GM21360 (cell line): ENCODE results near the gene TTC7B.

Experiments used
- ATAC-seq: cut with Tn5 transposase; IDR thresholded peaks from one replicate; pipeline ENCODE4 v1.9.1; 2021; ENCODE audit warnings: mild to moderate bottlenecking, moderate library complexity; ENCODE audit not compliant: unreplicated experiment

TTC7B gene

GRCh38 chr14:90502760-90503159, 313.5 kb downstream of the TTC7B start:
- no peak for ATAC-seq

- ATAC-seq: no peak
Measured at GRCh38 chr14:90500665-90501370, 315.4 kb downstream of the TTC7B start.

- ATAC-seq: no peak
Measured at GRCh38 chr14:90499908-90500664, 316.1 kb downstream of the TTC7B start.

- ATAC-seq: no peak
Measured at GRCh38 chr14:90499121-90499520, 317.1 kb downstream of the TTC7B start.

- no peak for ATAC-seq
Measured at GRCh38 chr14:90498198-90498597, 318.0 kb downstream of the TTC7B start.

- no peak for ATAC-seq
Measured at GRCh38 chr14:90496379-90496778, 319.9 kb downstream of the TTC7B start.

GRCh38 chr14:90495357-90496276, 320.6 kb downstream of the TTC7B start:
- no peak for ATAC-seq

- no peak for ATAC-seq
Measured at GRCh38 chr14:90491911-90492531, 324.2 kb downstream of the TTC7B start.

- no peak for ATAC-seq
Measured at GRCh38 chr14:90491221-90491885, 324.9 kb downstream of the TTC7B start.

GRCh38 chr14:90490720-90491050, 325.5 kb downstream of the TTC7B start:
- no peak for ATAC-seq

GRCh38 chr14:90489916-90490719, 326.1 kb downstream of the TTC7B start:
- no peak for ATAC-seq

- ATAC-seq: no peak
Measured at GRCh38 chr14:90489306-90489705, 326.9 kb downstream of the TTC7B start.

- ATAC-seq: no peak
Measured at GRCh38 chr14:90488256-90488655, 328.0 kb downstream of the TTC7B start.

- no peak for ATAC-seq
Measured at GRCh38 chr14:90487462-90487861, 328.8 kb downstream of the TTC7B start.

- ATAC-seq: no peak
Measured at GRCh38 chr14:90487031-90487430, 329.2 kb downstream of the TTC7B start.

- no peak for ATAC-seq
Measured at GRCh38 chr14:90484291-90484690, 331.9 kb downstream of the TTC7B start.

- ATAC-seq: no peak
Measured at GRCh38 chr14:90483571-90483974, 332.7 kb downstream of the TTC7B start.

GRCh38 chr14:90483117-90483516, 333.1 kb downstream of the TTC7B start:
- ATAC-seq: no peak

GRCh38 chr14:90475298-90475697, 340.9 kb downstream of the TTC7B start:
- ATAC-seq: no peak
